HEK293 (cell line): ENCODE data around the gene PIK3C2G.

Source experiments
- CTCF ChIA-PET: fragments of 350-600 bp; formaldehyde crosslinking; extraction: SDS; loops from one replicate; lab custom pipeline; 2021; ENCODE audit warnings: antibody characterized with exemption; lab: Yijun Ruan, JAX
- POLR2A ChIA-PET: fragments of 300-600 bp; formaldehyde crosslinking; extraction: SDS; loops from one replicate; lab custom pipeline; 2020; ENCODE audit warnings: antibody characterized with exemption, inconsistent platforms; lab: Yijun Ruan, JAX
- H3K27ac ChIP-seq: fragments of 200-500 bp; sonication (Bioruptor generic); 2 replicates; pipeline ENCODE4 v1.5.1; 2014; ENCODE audit warnings: low read depth, low read length, control low read depth, inconsistent platforms; ENCODE audit errors: extremely low read depth
- H3K36me3 ChIP-seq, 2 experiments: fragments of 200-500 bp in 1 of 2; sonication (Bioruptor generic) in 1 of 2; 1 replicate in 1 of 2; 2 replicates in 1 of 2; pipeline ENCODE4 v1.5.1; 2014 to 2017; ENCODE audit warnings: inconsistent platforms in 2 of 2, low read length in 2 of 2; ENCODE audit not compliant: control insufficient read depth in 2 of 2, insufficient read depth in 1 of 2
- H3K4me1 ChIP-seq: fragments of 200-500 bp; sonication (Bioruptor generic); 2 replicates; pipeline ENCODE4 v1.5.1; 2014; ENCODE audit warnings: mild to moderate bottlenecking, low read length, inconsistent platforms; ENCODE audit not compliant: control insufficient read depth, insufficient read depth
- H3K4me3 ChIP-seq: 2 replicates; pipeline ENCODE4 v1.5.1; 2011; ENCODE audit warnings: low read depth, mild to moderate bottlenecking, control low read depth, low read length, moderate library complexity
- H3K9me3 ChIP-seq: fragments of 200-500 bp; sonication (Bioruptor generic); 2 replicates; pipeline ENCODE4 v1.5.1; 2014; ENCODE audit warnings: low read depth, low read length, inconsistent platforms; ENCODE audit not compliant: control insufficient read depth, insufficient read depth
- AEBP2 ChIP-seq: fragments of 450-650 bp; formaldehyde crosslinking; IDR thresholded peaks from 2 replicates; pipeline ENCODE4 v1.5.1; 2016; ENCODE audit warnings: missing biosample characterization, missing genetic modification characterization, borderline replicate concordance
- KLF7 ChIP-seq: fragments of 450-650 bp; formaldehyde crosslinking; IDR thresholded peaks from 2 replicates; pipeline ENCODE4 v1.5.1; 2016; ENCODE audit warnings: missing biosample characterization, missing genetic modification characterization, borderline replicate concordance
- OSR2 ChIP-seq: fragments of 450-650 bp; formaldehyde crosslinking; IDR thresholded peaks from 2 replicates; pipeline ENCODE4 v1.5.1; 2016; ENCODE audit warnings: missing biosample characterization, missing genetic modification characterization
- SALL2 ChIP-seq: fragments of 450-650 bp; formaldehyde crosslinking; IDR thresholded peaks from 2 replicates; pipeline ENCODE4 v1.5.0; 2017; ENCODE audit warnings: missing biosample characterization, mild to moderate bottlenecking, missing genetic modification characterization, borderline replicate concordance
- ZBTB20 ChIP-seq: fragments of 450-650 bp; formaldehyde crosslinking; IDR thresholded peaks from 2 replicates; pipeline ENCODE4 v1.5.1; 2016; ENCODE audit warnings: missing biosample characterization, missing genetic modification characterization
- ZBTB49 ChIP-seq: fragments of 450-650 bp; formaldehyde crosslinking; IDR thresholded peaks from 2 replicates; pipeline ENCODE4 v1.5.1; 2016; ENCODE audit warnings: missing biosample characterization, missing genetic modification characterization, low read depth
- ZNF16 ChIP-seq: fragments of 450-650 bp; formaldehyde crosslinking; IDR thresholded peaks from 2 replicates; pipeline ENCODE4 v1.5.1; 2016; ENCODE audit warnings: low read depth, missing biosample characterization, missing genetic modification characterization
- ZNF2 ChIP-seq: fragments of 450-650 bp; formaldehyde crosslinking; IDR thresholded peaks from 2 replicates; pipeline ENCODE4 v1.5.1; 2016; ENCODE audit warnings: missing biosample characterization, missing genetic modification characterization
- ZNF404 ChIP-seq: fragments of 450-650 bp; formaldehyde crosslinking; IDR thresholded peaks from 2 replicates; pipeline ENCODE4 v1.5.1; 2017; ENCODE audit warnings: missing biosample characterization, missing genetic modification characterization
- ZNF433 ChIP-seq: fragments of 450-650 bp; formaldehyde crosslinking; IDR thresholded peaks from 2 replicates; pipeline ENCODE4 v1.5.1; 2016; ENCODE audit warnings: missing biosample characterization, missing genetic modification characterization, low read depth
- ZNF48 ChIP-seq: fragments of 450-650 bp; formaldehyde crosslinking; IDR thresholded peaks from 2 replicates; pipeline ENCODE4 v1.5.1; 2016; ENCODE audit warnings: missing biosample characterization, missing genetic modification characterization
- ZNF510 ChIP-seq: fragments of 450-650 bp; formaldehyde crosslinking; IDR thresholded peaks from 2 replicates; pipeline ENCODE4 v1.5.1; 2018; ENCODE audit warnings: mild to moderate bottlenecking, missing genetic modification characterization, missing biosample characterization; ENCODE audit not compliant: insufficient replicate concordance
- ZNF785 ChIP-seq: fragments of 450-650 bp; formaldehyde crosslinking; IDR thresholded peaks from 2 replicates; pipeline ENCODE4 v1.5.1; 2016; ENCODE audit warnings: missing biosample characterization, missing genetic modification characterization
- ZSCAN18 ChIP-seq: fragments of 450-650 bp; formaldehyde crosslinking; IDR thresholded peaks from 2 replicates; pipeline ENCODE4 v1.5.1; 2016; ENCODE audit warnings: missing biosample characterization, missing genetic modification characterization
- ZXDB ChIP-seq: fragments of 450-650 bp; formaldehyde crosslinking; IDR thresholded peaks from 2 replicates; pipeline ENCODE4 v1.5.1; 2016; ENCODE audit warnings: missing biosample characterization, missing genetic modification characterization

The PIK3C2G gene

GRCh38 chr12:18549598-18549997, 288.3 kb downstream of the PIK3C2G start:
- no peaks in the 10 kb centered on the region for H3K36me3 ChIP-seq
- no peak for TF ChIP-seq ZNF785 (tag by site-specific recombination)
- TF ChIP-seq ZSCAN18 (tag by site-specific recombination) = no peak
- no peak for TF ChIP-seq KLF7 (tag by site-specific recombination)
- no peak for TF ChIP-seq ZNF510 (tag by site-specific recombination)
- no peak for TF ChIP-seq ZNF48 (tag by site-specific recombination)
- TF ChIP-seq ZNF433 = no peak
- no peak for TF ChIP-seq ZNF2 (tag by site-specific recombination)
- no peak for TF ChIP-seq ZBTB20
- no peak for TF ChIP-seq ZNF16 (tag by site-specific recombination)
- TF ChIP-seq ZXDB (tag by site-specific recombination) = no peak
- TF ChIP-seq AEBP2 = no peak
- H3K4me3 ChIP-seq = no peak overlapping the region
- ChIA-PET CTCF (no interaction called here), POLR2A (no interaction called here)
- no peaks in the 10 kb centered on the region for H3K9me3 ChIP-seq
- no peaks in the 10 kb centered on the region for H3K4me1 ChIP-seq
- no peak overlapping the region for H3K27ac ChIP-seq

GRCh38 chr12:18551106-18551505, 289.8 kb downstream of the PIK3C2G start:
- H3K36me3 ChIP-seq = no peaks in the 10 kb centered on the region
- H3K4me3 ChIP-seq = no peak overlapping the region
- TF ChIP-seq OSR2 (tag by site-specific recombination) = no peak
- TF ChIP-seq ZNF785 (tag by site-specific recombination) = no peak
- no peaks in the 10 kb centered on the region for H3K4me1 ChIP-seq
- no peaks in the 10 kb centered on the region for H3K9me3 ChIP-seq
- ChIA-PET CTCF (no interaction called here), POLR2A (no interaction called here)
- H3K27ac ChIP-seq = no peak overlapping the region

GRCh38 chr12:18551701-18552100, 290.4 kb downstream of the PIK3C2G start:
- CTCF ChIA-PET = no interaction called here
- no peak for TF ChIP-seq ZNF404
- TF ChIP-seq, all 188 proteins: peak for 0
- Histone ChIP-seq H3K9me3 (no peaks in the 10 kb centered on the region), H3K4me3 (no peak overlapping the region), H3K4me1 (no peaks in the 10 kb centered on the region), H3K36me3 (no peaks in the 10 kb centered on the region), H3K27ac (no peak overlapping the region)
- POLR2A ChIA-PET = no interaction called here

GRCh38 chr12:18552829-18553228, 291.5 kb downstream of the PIK3C2G start:
- no peak overlapping the region for H3K4me3 ChIP-seq
- TF ChIP-seq SALL2 (tag by site-specific recombination) = no peak
- TF ChIP-seq ZBTB49 = no peak
- TF ChIP-seq, all 188 proteins: peak for 0
- Histone ChIP-seq H3K9me3 (no peaks in the 10 kb centered on the region), H3K4me1 (no peaks in the 10 kb centered on the region), H3K27ac (no peak overlapping the region), H3K36me3 (no peaks in the 10 kb centered on the region)
- CTCF ChIA-PET = interaction anchor here (0.6 kb wide), 1 partner anchor 644 kb away, joined by 3 read pairs; no protein-coding TSS in a partner anchor
- POLR2A ChIA-PET = no interaction called here
